Activated CD8-positive, alpha-beta T cell treated with anti-CD3 and anti-CD28 coated beads, Interleukin-2, amount 10 ng/mL, durations not matched to agents 7 days and 5 days (primary cell): ENCODE measurements around the gene ST3GAL6. TPM values are rescaled to one million over a fixed set of nuclear protein-coding genes. Genes with fewer than 3 reads are reported as not detected.
"Not testable (repeated sequence)": the region's sequence is repeated elsewhere in the genome, so short reads cannot be mapped to it uniquely, and the experiment has no call there.

Experiments
- ATAC-seq: fragments of 150-1000 bp; cut with Tn5 transposase; one replicate; pipeline ENCODE4 v1.10.0; 2021; ENCODE audit warnings: moderate library complexity
- CTCF ChIA-PET: fragments of 350-600 bp; sonication (Branson Sonifier 250); formaldehyde crosslinking; loops from one replicate; lab custom pipeline; 2021; ENCODE audit warnings: antibody characterized with exemption; lab: Charles Lee
- POLR2A ChIA-PET: fragments of 350-600 bp; sonication (Branson Sonifier 250); formaldehyde crosslinking; loops from one replicate; lab custom pipeline; 2021; ENCODE audit warnings: antibody characterized with exemption; lab: Charles Lee
- DNase-seq: peaks from one replicate; pipeline ENCODE4 v3.0.0-alpha.2; 2020
- H3K27ac Mint-ChIP-seq: one replicate; pipeline ENCODE4 v1.8.0; 2021; ENCODE audit warnings: mild to moderate bottlenecking, mixed read lengths
- H3K27me3 Mint-ChIP-seq: one replicate; pipeline ENCODE4 v1.8.0; 2021; ENCODE audit warnings: low read depth, mixed read lengths
- H3K36me3 Mint-ChIP-seq: one replicate; pipeline ENCODE4 v1.8.0; 2021; ENCODE audit warnings: low read depth, mixed read lengths
- H3K4me1 Mint-ChIP-seq: one replicate; pipeline ENCODE4 v1.8.0; 2021; ENCODE audit warnings: low read depth, mixed read lengths
- H3K4me3 Mint-ChIP-seq: one replicate; pipeline ENCODE4 v1.8.0; 2021; ENCODE audit warnings: mild to moderate bottlenecking, mixed read lengths
- H3K9me3 Mint-ChIP-seq: one replicate; pipeline ENCODE4 v1.8.0; 2022; ENCODE audit warnings: mixed read lengths; ENCODE audit not compliant: insufficient read depth
- total RNA-seq, 2 experiments: library from RNA; stranded (reverse); gene quantifications; one replicate each; pipeline ENCODE4 v1.2.3, GENCODE V29; 2021

ST3GAL6 gene
- total RNA-seq, 2 experiments from 2014 or later = not detected

DNA sequence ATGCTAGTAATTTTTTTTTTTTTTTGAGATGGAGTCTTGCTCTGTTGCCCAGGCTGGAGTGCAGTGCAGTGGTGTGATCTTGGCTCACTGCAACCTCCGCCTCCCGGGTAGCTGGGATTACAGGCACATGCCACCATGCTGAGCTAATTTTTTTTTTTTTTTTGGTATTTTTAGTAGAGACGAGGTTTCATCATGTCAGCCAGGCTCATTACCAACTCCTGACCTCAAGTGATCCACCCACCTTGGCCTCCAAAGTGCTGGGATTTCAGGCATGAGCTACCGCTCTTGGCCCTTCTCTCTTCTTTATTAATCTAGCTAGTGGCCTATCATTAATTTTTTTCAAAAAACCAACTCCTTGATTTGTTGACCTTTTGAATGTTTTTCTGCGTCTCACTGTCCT is 67.9 kb downstream of the ST3GAL6 start:
- H3K4me3 Mint-ChIP-seq, POLR2A ChIA-PET, H3K27ac Mint-ChIP-seq, DNase-seq, H3K9me3 Mint-ChIP-seq, H3K36me3 Mint-ChIP-seq, ATAC-seq, H3K4me1 Mint-ChIP-seq, H3K27me3 Mint-ChIP-seq: not testable (repeated sequence)
- CTCF ChIA-PET = interaction anchor here (0.6 kb wide), 1 partner anchor 648 kb away, joined by 3 read pairs; no protein-coding TSS in a partner anchor

DNA sequence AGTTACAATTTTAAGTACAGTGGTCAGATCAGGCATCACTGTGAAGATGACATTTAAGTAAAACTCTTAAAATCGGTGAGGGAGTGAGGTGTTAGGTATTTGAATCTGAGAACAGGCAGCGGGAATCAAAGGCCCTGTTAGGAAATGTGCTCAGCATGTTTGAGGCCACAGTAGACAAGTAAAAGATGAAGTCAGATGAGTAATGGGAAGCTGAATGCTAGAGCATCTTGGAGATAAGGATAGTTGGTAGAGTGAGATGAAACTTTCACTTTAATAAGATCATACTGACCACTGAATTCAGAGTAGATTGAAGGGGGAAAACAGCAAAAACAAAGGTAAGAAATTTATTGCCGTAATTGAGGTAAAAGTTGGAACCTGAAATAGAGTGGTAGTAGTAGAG is 76.7 kb downstream of the ST3GAL6 start:
- Mint-ChIP-seq H3K4me3 (no peak overlapping the region), H3K4me1 (no peaks in the 10 kb centered on the region), H3K9me3 (no peaks in the 10 kb centered on the region), H3K36me3 (no peaks in the 10 kb centered on the region), H3K27me3 (no peaks in the 10 kb centered on the region), H3K27ac (no peak overlapping the region)
- DNase-seq (no peak), ATAC-seq (no peak)
- CTCF ChIA-PET = no interaction called here
- POLR2A ChIA-PET = no interaction called here

DNA sequence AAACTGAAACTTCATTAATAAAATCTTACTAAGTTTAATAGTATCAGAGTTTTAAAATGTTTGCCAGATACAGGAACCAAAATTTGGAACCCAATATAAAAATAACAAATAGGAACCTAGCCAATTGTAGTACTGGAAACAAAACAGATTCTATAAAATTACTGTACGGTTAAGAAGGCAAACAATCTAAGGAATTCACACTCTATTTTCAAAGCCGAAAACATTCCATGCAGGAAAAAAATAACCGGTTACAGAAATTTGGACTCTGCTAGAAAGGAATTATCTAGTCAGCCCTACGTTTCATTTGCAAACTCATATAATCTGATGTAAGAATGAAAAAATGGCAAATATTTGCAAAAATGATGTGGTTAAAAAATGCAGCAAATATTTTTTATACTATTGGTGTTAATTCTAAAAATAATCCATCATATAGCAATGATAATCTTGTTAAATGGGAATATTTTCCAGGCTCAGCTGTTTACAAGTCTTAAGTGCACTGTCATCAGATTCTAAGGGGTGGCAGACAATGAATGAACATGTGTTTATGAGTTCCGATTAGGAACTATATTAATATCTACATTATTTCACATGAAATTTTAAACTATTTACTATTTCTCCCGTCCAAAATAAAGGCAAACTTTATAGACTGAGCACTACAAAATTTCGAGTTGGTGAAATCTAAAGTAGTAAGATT is 80.3 kb downstream of the ST3GAL6 start:
- Mint-ChIP-seq H3K9me3 (no peaks in the 10 kb centered on the region), H3K4me1 (no peaks in the 10 kb centered on the region), H3K36me3 (no peaks in the 10 kb centered on the region), H3K27ac (no peak overlapping the region), H3K4me3 (no peak overlapping the region), H3K27me3 (no peaks in the 10 kb centered on the region)
- ChIA-PET POLR2A (no interaction called here), CTCF (no interaction called here)
- ATAC-seq (no peak), DNase-seq (no peak)

Other genes with a start within 250 kb of the ST3GAL6 start
- gene CLDND1, start 240.4 kb upstream of the ST3GAL6 start, total RNA-seq = 100 to 1,000 TPM; 410 to 414 TPM
- gene GPR15, start 231.4 kb upstream of the ST3GAL6 start, total RNA-seq = 10 to 100 TPM; 18.9 to 19.7 TPM
- gene CPOX, start 169.7 kb upstream of the ST3GAL6 start, total RNA-seq = 10 to 100 TPM; 63.8 to 65.3 TPM
- gene DCBLD2, start 138.4 kb downstream of the ST3GAL6 start, total RNA-seq = 1 to 10 TPM; 1.2 to 1.3 TPM